Measurements from ENCODE around the gene C10orf53.
"Not testable (repeated sequence)": the region's sequence is repeated elsewhere in the genome, so short reads cannot be mapped to it uniquely, and the experiment has no call there.

Gene C10orf53

DNA sequence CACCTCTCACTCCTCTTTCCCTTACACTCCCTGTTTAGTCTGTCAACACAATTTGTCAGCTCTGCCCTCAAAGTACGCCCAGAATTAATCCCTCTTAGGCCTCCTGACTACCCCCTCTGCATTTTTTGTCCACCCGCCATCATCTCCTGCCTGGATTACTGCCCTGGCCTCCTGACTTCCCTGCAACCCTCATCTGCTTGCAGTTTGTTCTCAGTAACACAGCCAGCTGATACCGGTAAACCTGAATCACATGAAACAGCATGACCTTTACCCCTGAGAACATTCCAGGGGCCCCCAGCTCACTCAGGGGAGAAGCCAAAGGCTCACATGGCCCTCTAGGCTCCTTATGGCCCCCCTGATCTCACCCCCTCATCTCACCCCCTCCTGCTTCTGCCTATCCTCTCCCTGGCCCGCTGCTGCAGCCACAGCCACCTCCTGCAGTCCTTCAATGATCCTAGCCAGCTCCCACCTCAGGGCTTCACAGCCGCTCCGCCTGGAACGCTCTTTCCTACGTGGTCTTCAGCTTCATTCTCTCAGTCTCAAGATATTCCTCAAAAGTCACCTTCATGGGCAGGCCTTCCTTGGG, 8.9 kb downstream of the C10orf53 start:
- DNase-seq (ENCODE audit: low read depth in 1 of 2, low spot score in 1 of 2), result no peak

DNA sequence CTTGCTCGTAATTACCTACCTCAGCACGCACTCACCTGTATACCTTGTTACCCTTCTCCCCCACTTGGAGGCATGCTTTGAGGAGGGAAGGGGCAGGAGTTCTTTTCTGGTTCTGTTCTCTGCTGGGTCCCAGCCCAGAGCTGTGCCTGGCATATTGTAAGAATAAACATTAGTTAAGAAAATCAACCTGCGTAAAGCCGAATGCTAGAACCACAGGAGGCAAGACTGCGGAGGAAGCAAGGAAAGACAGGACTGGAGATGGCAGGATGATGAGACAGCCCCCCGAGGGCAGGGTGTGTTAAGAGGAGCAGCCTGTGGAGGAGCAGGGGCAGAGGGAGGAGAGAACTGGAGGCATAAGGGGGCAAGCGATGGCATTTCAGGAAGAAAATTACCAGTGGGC, 9.5 kb downstream of the C10orf53 start:
- no peak for DNase-seq (ENCODE audit: low read depth in 1 of 2, low spot score in 1 of 2)

DNA sequence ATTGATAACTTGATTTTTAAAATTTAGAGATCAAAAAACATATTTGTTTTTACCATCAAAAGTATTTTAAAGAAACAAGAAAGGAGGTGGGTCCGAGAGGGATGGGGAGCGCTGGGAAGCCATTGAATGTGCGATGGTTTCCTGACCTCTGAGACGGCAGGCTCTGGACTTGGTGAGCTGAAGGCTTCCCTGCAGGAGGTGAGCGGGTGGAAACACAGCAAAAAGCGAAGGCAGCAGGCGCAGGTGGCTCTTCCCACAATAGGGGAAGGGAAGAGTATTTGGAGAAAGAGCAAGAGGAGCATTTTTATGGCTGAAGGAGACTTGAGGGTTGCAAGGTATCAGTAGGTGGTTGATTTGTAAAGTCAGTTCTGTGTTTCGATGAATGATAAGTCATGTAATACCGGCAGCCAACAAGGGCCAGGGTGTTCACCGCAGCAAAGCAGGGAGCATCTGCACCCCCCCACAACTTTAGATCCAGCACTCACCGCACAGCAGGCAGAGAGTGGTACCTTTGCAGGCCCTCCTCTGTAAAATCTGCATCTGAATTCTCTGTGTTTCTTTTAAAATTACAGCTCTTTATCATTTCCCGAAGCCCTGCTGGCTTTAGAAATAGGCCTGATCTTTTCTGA, 10.5 kb downstream of the C10orf53 start:
- DNase-seq (ENCODE audit: low read depth in 1 of 2, low spot score in 1 of 2), result no peak

DNA sequence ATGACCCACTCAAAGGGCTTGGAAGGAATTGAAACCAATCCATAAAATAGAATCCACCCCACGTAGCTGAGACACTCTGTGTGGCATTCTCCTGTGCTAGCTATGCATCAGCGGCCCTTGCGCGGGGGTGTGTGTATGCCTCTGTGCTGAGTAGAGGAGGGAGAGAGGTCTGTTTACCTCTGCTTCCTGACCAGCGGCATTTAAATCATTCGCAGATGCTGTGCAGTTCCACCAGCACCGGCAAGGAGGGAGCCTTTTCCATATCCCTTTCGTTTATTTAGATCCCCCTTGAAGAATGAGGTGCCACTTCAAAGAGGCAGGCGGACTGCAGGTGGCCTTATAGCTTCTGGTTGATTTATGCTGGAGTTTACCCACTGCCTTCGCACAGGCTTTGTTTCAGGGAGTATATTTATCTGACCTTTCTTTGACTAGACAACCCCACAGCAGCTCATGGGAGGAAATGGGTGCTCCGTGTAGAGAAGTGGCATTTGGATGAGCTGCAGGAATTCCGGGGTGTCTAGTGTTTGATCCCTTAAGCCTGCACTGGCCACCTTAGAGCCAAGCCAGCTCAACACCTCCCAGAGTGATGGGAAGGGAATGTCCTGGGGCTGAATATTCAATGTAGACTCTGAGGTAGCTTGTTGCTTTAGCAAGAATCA, 11.4 kb downstream of the C10orf53 start:
- DNase-seq (ENCODE audit: low read depth in 1 of 2, low spot score in 1 of 2), result no peak

DNA sequence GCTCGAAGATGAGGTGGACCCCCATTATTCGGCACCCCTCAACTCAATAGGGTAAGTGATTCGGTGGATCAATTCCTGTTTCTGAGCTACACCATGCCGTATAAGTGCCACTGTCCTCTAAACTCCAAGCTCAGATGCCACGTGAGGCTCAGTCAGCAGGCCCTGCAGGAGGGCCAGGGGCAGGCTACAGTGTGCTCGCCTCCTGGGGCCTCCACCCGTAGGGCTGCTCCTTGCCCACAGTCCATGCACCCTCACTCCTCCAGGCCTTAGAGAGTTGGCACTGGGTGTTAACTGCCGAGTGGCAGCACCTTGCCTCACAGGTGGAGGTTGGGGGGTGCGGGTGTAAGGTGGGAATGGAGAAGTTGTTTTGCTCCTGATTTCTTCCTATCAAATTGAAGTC, 12.1 kb downstream of the C10orf53 start:
- no peak for DNase-seq (ENCODE audit: low read depth in 1 of 2, low spot score in 1 of 2)

DNA sequence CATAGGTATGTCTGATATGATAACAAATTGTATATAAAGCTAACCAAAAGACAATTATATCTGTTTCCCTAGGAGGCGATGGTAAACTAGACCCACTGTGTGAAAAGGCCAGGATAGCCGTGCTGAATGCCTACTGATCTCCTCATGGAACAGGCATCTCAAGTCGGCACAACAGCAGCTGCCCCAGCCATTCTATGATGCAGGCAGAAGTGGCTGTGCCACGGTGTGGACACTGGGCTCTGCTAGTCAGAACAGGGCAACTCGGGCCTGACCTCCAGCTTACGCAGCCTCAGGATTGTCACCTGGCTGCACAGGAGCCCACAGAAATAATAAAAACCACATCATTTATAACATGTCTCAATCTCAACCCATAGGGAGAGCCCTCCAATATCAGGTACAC, 15.0 kb downstream of the C10orf53 start:
- DNase-seq (ENCODE audit: low read depth in 1 of 2, low spot score in 1 of 2), result no peak

DNA sequence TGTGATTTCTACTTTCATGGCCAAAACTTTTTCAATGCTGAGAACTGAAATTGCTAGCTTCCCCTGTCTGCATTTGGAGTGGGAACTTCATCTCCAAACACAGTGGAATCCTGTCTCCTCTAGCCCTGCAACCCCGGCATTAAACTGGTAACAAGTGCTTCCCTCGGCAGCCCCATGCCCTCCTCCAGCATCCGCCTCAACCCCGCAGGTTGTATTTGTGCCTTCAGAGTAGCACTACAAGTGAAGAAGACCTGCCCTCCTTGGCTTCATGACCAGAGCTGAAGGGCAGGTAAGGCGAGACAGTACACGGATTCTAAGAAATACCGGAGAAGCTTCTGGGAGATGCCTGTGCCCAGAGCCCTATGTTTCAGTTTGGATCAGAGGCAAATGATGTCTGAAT, 16.9 kb downstream of the C10orf53 start:
- DNase-seq (ENCODE audit: low read depth in 1 of 2, low spot score in 1 of 2), result no peak

- no peak for DNase-seq (ENCODE audit: low read depth in 1 of 2, low spot score in 1 of 2)
Measured at GRCh38 chr10:49698679-49699078, 19.2 kb downstream of the C10orf53 start.

GRCh38 chr10:49700211-49700610, 20.8 kb downstream of the C10orf53 start:
- no peak for DNase-seq (ENCODE audit: low read depth in 1 of 2, low spot score in 1 of 2)

- DNase-seq (ENCODE audit: low read depth in 1 of 2, low spot score in 1 of 2), result no peak
Measured at GRCh38 chr10:49700997-49701396, 21.5 kb downstream of the C10orf53 start.

DNA sequence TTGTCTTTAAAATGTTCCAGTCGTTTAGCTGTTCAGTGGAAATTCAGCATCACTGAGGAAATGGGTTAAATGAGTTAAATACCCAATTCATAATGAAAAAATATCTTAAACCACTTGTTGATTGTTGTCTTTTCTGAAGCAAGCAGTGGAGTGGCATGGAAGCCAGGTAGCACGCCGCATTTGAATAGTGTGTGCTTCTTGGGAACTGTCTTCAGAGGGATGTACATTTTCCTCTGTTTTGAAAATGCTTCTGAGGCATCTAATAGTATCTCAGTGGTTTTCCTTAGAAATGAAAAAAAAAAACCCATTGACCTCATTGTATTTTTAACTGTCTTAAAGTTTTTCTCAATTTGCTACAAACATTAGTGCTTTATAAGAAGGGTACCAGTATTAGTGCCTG, 28.1 kb downstream of the C10orf53 start:
- DNase-seq (ENCODE audit: low read depth in 1 of 2, low spot score in 1 of 2), result no peak

- DNase-seq (ENCODE audit: low read depth in 1 of 2, low spot score in 1 of 2), result no peak
Measured at GRCh38 chr10:49709934-49710333, 30.5 kb downstream of the C10orf53 start.

GRCh38 chr10:49710966-49711365, 31.5 kb downstream of the C10orf53 start:
- DNase-seq (ENCODE audit: low read depth in 1 of 2, low spot score in 1 of 2), result no peak

GRCh38 chr10:49711481-49711880, 32.0 kb downstream of the C10orf53 start:
- DNase-seq (ENCODE audit: low read depth in 1 of 2, low spot score in 1 of 2), result no peak

DNA sequence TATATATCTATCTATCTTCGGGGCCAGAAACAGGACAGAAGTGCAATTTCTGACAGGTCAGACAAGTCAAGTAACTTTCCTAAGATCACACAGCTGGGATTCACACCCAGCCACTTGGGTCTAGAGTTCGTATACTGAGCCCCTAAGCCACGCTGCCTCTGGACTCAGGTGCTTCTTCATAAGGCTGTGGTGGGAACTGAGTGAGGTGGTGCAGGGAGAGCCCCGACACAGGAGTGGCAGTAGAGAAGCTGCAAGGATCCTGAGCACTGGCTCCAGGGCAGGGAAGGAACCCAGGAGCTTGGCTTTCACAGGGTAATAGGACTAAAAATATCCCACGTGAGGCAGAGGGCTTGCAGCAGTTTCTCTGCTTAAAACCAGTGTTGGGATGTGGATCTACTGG, 33.8 kb downstream of the C10orf53 start:
- DNase-seq (ENCODE audit: low read depth in 1 of 2, low spot score in 1 of 2), result no peak

GRCh38 chr10:49715157-49715556, 35.7 kb downstream of the C10orf53 start:
- not testable (repeated sequence) for DNase-seq (ENCODE audit: low read depth in 1 of 2, low spot score in 1 of 2)

- DNase-seq (ENCODE audit: low read depth in 1 of 2, low spot score in 1 of 2), result no peak
Measured at GRCh38 chr10:49726593-49726992, 47.1 kb downstream of the C10orf53 start.

DNA sequence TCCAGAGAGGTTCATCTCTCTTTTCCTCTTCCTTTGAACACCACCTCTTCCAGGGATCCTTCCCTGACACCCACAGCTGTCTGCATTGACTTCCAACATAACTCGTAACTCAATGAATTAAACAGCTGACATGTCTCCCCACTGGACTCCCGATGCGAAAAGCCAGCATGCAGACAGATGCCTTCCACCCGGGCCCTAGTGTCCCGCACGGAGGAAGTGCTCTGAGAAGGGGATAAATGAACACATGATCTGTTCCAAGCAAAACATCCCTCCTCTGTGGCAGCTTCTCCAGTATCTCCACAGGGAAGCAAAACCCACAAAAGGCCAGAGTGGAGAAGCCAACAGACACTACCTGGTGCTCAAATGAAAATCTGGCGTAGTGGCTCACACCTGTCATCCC, 54.4 kb downstream of the C10orf53 start:
- no peak for DNase-seq (ENCODE audit: low read depth in 1 of 2, low spot score in 1 of 2)

DNA sequence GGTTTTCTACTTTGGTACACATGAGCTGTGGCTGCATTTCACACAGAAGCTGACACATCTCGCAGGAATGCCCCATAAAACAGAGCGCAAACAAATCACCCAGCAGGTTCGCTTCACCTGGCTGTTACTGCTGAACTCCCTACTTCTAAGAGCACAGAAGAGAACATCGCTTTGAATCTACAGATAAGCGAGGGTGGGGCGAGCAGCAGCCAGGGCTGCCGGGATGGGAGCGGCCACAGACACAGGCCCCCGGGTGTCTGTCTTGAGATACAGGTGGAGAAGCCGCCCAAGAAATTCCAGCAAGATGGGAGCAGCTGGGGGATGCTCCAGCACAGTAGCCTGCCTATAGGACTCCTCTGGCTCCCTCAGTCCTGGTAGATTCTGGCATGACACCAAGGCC, 55.2 kb downstream of the C10orf53 start:
- DNase-seq (ENCODE audit: low read depth in 1 of 2, low spot score in 1 of 2), result no peak

DNA sequence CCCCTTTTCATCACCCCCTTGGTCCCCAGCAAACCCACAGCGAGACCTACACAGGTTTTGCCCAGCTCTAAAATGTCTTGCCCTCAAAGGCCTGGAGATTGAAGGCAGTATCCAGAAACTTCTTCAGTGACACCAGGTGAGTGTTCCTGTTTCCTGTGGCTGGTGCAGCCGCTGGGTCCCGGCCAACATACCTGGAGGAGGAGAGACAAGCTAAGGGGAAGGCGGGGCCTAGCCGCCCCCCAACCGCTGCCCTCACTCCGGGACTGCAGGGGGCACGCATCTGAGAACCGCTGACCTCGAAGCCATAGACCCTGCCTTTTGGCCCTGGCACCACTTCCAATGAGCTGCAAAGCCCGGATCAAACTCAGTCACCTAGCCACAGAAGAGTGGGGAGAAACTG, 55.7 kb downstream of the C10orf53 start:
- DNase-seq (ENCODE audit: low read depth in 1 of 2, low spot score in 1 of 2), result no peak

- DNase-seq (ENCODE audit: low read depth in 1 of 2, low spot score in 1 of 2), result no peak
Measured at GRCh38 chr10:49735848-49736563, 56.6 kb downstream of the C10orf53 start.

DNA sequence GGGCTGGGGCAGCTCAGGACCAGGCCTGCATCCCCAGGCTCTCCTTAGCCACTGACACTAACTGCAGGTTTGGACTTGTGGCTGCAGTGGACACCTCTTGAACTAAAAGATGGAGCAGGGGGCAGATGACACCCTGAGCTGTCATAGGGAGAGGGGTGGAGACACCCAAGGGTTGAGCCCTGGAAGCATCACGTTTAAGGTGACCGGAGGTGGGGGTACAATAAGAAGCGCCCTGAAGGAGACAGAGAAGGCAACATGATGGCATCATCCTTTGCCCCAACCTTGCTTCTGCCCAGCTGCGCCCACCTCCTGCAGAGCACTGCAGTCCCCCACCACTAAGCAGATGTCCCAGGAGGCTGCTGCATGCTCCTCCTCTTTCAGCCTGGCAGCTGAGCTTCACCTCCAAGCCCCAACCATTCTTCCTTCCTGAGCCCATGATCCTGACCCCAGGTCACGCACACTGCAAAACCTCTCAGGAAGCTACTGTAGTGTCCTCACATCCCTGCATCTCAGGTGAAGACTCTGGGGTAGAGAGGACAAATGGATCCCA, 57.2 kb downstream of the C10orf53 start:
- no peak for DNase-seq (ENCODE audit: low read depth in 1 of 2, low spot score in 1 of 2)
